Measurements from ENCODE around the gene MTCL1. TPM values are rescaled to one million over a fixed set of nuclear protein-coding genes. Genes with fewer than 3 reads are reported as not detected.
"Not testable (repeated sequence)": the region's sequence is repeated elsewhere in the genome, so short reads cannot be mapped to it uniquely, and the experiment has no call there.

MTCL1 gene
- total RNA-seq, 1 experiment from 2014 or later = 21.1 TPM

DNA sequence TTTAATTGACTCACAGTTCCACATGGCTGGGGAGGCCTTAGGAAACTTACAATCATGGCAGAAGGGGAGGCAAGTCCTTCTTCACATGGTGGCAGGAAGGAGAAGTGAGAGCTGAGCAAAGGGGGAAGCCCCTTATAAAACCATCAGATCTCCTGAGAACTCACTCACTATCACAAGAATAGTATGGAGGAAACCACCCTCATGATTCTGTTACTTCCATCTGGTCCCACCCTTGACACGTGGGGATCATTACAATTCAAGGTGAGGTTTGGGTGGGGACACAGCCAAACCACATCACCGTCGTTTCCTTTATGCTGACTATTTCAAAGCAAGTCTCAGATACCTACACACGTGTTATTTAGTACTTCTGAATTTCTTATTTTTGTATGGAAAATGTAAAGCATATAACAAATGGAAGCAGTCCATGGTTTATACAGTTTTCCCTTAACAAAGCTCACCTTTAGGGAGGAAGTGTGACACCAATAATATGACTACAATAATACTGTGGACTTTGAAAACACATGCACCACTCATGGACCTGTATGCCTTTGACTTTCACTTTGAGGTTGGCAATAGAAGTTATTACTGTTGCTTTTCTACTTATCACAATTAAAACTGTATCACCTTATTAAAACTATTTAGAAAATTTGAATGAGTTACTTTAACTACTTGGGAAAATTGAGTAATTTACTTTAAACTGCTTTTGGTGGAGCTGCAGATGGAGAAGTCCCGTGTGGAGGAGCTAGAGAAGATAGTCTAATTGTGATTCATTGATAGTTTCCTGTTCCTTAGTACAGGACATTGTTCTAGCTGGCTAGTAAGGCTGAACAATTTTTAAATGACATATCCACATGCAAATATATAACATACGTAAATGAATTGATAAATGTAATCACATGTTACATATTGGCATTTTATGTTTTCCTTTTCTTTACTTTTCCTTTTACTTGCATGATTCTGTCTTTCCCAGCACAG lies 37.3 kb downstream of the MTCL1 start:
- DNase-seq (ENCODE audit: low spot score) = no peak

DNA sequence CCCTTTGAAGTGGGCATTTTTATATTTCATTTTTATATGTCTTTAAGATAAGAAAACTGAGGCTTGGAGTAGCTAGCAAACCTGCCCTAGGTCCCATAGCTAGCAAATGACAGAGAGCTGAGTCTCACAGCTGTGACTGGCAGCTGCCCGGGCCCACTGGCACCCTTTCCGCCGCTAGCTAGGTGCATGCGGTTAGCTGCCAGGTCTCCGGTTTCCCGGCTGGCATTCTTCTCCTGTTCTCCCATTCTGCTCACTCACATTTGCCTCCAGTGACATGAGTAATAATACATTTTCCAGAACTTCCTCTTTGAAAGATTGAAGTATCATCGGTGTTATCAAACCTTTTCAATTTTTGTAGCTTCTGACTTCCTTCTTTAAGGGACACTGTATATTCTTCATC lies 38.7 kb downstream of the MTCL1 start:
- DNase-seq (ENCODE audit: low spot score) = no peak

DNA sequence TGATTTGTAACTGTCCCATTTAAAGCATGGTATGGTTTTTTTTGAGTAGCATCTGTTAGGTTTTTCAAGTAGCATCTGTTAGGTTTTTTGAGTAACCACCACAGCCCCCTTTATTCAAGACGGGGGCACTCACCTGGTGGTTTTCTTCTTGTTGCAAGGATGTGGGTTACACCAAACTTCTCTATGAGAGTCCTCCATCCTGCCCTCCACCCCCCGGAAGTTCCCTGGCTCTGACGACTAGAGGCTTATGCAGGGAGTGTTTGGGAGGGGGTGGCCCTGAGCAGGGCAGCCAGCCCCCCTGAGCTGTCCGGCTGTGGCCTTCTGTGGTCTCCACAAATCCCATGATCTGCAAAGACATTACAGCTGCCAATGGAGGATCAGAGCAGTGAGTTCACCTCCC lies 39.3 kb downstream of the MTCL1 start:
- DNase-seq (ENCODE audit: low spot score) = no peak

DNA sequence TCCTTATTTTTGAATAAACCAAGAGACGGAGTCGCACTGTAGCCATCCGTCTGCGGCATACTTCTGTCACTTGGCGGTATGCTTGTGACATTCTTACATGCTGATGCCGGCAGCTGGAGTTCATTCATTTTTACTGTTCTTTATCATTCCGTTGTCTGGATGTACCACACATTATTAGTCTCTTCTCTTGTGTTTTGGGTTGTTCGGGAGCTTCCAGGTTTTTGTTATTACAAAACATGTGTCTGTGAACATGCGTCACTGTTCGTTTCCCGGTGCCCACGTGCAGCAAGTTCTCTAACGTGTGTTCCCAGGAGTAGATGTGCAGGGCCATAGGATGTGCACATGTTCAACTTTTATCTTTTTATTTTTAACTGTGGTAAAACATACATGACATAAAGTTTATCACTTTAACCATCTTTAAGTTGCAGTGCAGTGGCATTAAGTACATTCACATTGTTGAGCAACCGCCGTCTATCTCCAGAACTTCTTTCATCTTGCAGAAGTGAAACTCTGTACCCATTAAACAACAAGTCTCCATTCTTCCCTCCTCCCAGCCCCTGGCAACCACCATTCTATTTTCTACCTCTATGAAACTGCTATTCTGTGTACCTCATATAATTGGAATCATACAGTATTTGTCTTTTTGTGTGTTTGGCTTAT lies 40.1 kb downstream of the MTCL1 start:
- no peak for DNase-seq (ENCODE audit: low spot score)

DNA sequence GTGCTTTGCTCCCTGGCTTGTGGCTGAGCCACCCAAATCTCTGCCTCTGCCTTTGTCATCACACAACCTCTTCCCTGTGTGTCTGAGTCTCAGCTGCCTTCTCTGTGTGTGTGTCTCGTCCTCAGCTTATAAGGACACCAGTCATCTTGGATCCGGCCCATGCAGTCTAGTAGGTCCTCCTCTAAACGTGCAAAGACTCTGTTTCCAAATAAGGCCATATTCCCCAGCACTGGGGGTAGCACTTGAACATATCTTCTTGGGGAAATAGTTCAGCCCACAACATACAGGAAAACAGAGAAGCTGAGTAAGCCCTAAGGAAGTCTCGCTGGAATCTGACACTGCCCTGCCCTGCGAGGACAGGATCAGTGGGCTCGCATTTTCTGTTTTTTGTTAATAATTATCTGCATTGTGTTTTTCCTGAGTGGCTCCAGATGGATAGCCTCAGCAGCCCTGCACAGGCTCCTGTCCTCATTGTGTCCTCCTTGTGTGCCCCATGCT lies 42.1 kb downstream of the MTCL1 start:
- no peak for DNase-seq (ENCODE audit: low spot score)

DNA sequence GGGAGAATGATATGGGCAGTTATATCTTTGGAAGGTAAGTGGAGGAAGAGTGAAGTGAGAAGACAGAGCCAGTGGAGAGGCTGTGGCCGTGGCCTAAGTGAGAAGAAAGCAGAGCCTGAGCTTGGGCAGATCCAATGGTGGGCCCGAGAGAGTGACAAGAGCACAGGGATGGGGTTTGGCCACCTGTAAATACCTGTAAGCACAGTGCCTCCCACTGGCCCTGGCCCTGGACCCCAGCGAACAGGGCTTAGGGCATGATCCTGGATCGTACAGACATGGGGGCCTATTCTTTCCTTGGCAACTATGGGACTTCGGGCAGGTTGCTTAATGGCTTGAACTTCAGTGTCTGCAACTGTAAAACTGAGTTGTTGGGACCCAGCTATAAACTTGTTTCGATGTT lies 44.1 kb downstream of the MTCL1 start:
- DNase-seq (ENCODE audit: low spot score) = no peak

DNA sequence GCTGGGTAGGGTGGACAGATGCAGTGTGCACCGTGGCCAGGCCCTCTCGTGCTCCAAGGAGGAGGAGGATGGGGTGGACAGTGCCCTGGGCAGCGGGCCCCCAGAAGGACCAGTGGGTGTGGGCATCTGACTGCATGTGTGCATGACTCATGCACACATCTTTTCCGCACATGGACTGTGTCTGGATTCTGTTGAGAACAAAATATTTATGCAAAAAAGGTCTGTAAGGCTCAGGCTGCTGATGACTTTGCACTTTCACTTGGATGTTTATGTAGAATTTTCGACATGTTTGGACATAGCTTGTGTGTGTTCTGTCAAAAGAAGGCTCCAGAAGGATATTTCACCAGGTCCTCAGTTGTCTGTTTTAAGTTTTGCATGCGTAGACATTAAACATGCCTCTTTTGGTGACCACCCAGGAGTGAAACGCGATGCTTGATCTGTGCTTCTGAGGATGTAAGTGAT lies 45.6 kb downstream of the MTCL1 start:
- no peak for DNase-seq (ENCODE audit: low spot score)

DNA sequence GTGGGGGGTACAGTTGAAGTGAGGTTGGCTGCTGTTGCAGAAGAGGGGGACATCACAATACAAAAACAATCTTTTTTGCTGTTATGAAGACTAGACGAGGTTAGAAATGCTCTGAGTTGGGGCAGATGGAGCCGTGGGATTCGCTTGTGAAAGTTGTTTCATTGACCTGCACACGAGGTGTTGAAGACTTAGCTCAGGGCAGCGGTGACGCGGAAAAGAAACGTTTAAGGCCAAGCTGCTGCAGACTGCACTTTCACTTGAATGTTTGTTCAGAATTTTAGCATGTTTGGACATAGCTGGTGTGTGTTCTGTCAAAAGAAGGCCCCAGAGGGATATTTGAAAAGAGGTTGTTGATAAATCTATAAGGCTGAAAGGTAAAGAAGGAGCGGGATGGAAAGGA lies 46.3 kb downstream of the MTCL1 start:
- DNase-seq (ENCODE audit: low spot score) = no peak

DNA sequence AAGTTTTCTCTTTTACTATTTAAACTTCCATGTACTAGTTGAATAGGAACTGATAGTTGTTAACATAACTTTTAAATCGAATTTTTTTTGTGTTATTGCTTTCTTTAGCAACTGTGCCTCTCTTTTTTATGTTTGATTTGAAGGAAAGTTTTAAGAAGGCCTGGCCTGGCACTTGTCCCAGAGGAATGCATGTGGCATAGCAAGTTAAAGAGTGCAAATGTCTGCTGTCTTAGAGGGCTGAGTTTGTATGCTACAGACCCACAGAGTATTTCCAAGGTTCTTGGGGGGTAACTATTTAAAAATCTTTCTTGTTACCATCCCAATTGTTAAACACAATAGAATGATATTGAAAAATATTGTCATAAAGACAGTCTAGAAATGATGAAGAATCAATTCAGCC lies 47.0 kb downstream of the MTCL1 start:
- no peak for DNase-seq (ENCODE audit: low spot score)

DNA sequence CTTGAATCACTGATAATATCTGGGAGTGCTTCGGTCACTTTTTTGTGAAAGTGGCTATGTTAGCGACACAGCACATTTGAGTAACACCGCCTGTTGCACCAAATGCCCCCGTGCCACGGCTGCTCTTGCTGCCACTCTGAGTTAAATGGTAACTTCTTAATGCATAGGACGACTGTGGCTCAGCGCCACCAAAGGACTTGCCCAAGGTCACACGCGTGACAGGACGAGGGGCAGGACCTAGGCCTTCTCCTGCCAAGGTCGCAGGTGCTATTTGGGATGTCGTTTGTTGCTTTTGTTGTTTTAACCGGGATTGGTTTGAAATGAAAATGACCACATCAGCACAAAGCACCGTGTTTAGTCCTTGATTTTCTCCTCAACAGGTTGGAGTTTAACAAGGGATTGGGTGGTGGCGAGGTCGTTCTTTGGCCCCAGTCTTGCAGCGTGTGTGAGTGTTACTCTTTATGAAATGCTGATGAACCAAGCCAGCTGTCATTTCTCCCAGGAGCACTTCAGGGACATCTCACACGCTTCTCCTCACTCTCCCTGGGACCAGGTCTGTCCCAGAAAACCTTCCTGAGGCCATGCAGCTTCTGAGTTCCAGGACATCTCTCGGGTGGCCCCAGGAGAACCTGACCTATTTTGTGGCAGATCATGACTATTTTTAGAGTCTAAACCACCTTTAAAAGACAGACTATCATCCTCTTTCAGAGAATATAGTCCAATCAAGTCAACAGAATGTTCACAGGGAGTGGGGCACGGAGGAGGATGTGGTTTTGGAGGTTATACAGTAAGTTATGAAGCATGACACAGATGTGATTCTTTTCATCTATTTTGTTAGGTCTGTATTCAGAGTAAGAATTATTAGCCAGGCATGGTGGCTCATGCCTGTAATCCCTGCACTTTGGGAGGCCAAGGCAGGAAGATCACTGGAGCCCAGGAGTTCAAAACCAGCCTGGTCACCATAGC lies 49.9 kb downstream of the MTCL1 start:
- no peak for DNase-seq (ENCODE audit: low spot score)

DNA sequence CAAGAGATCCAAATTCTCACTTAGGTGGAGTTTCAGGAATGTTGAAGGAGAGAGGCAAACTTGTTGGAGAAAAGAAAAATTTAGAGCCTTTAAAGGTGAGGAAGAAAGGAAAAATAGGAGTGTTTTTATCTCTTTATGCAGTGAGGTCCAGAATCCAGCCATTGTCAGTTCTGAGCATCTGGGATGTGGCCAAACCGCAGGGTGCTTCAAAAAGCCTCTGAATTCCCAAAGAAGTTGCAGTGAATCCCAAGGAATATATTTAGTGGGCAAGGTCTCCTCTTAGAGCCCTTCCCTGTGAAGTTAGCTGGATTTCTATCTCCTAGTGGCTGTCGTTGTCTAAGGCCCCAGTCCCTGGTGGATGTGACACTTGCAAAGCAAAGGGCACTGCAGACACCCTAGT lies 51.2 kb downstream of the MTCL1 start:
- DNase-seq (ENCODE audit: low spot score) = no peak

DNA sequence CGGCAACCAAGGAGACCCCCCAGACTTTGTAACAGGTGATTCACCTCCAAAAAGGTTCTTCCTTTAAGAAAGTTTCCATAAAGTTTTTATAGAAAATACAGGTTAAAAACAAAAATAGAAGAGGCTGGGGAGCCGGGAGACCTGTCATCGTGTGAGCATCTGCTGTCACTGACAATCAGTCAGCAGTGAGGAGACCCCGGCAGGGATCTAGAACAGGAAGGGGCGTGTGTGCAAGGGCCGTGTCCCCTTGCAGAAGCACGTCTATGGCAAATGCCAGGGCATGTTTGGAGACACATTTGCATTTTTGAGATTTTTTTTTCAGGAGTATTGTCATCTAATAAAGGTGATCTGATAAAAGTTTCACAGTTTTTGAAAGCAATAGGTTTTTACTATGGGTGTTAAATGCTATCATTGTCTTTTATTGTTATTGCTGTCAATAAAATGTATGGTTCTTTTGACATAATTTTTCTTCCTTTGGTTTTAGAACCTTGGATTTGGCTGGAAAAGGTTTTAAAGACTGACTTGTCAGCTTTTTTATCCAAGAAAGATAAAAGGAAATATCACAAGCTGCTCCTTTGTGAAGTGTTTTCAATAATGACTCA lies 52.1 kb downstream of the MTCL1 start:
- no peak for DNase-seq (ENCODE audit: low spot score)

DNA sequence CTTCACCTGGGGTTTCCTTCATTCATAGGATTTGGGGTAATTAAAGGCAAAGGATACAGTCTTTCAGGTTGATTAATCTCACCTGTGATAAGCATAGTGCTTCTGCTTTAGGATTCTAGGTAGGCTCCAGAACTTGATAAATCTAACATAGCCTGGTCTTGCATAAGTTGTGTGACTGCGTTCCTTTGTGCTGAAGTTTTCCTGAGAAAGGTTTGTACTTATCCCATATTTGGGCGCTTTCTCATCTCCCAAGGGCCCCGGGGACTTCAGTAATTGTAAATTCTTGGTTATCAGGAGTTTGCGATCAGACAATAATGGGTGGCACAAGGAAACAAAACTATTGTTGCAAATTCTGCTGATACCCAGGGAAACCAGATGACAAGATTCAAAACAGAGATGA lies 53.1 kb downstream of the MTCL1 start:
- no peak for DNase-seq (ENCODE audit: low spot score)

DNA sequence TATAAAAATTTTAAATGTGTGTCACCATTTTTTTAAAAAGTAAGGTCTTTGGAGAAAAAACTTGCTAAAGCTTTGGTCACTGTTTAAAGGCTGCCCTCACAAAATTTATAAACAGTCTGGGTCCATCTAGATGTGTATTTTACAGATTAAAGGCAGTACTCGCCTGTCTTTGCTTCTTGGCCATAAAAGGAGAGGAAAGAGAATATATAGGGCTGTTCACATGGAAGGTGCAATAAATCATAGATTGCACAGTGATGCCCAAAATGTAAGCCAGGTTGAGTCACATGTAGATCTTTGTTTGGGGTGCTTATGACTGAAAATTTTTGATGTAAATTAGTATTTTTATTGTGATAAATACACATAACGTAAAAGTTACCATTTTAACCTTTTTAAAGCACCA lies 55.6 kb downstream of the MTCL1 start:
- DNase-seq (ENCODE audit: low spot score) = no peak

DNA sequence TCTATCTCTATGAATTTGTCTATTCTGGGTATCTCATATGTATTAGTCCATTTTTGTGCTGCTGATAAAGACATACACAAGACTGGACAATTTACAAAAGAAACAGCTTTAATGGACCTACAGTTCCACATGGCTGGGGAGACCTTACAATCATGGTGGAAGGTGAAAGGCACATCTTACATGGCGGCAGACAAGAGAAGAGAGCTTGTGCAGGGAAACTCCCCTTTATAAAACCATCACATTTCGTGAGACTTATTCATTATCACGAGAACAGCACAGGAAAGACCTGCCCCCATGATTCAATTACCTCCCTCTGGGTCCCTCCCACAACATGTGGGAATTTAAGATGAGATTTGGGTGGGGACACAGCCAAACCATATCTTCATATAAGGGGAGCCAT lies 56.2 kb downstream of the MTCL1 start:
- DNase-seq (ENCODE audit: low spot score) = not testable (repeated sequence)

DNA sequence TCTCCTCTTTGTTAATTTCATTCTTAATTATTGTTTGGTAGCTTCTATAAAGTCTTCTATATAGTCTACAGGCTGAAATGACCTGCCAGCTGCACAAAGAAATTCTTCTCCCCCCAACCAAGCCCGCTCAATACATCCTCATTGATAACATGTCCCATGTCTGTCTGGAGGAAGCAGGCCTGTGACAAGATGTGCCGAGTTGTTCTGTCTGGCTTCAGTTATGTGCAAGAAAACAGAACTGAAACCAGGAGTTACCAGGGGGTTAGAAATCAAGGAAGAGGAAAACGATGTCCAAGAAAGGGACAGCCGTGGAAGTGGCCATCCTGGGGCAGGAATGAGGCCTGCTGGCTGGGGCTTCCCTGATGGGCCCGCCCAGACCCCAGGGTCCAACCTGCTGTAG lies 57.6 kb downstream of the MTCL1 start:
- DNase-seq (ENCODE audit: low spot score) = no peak

DNA sequence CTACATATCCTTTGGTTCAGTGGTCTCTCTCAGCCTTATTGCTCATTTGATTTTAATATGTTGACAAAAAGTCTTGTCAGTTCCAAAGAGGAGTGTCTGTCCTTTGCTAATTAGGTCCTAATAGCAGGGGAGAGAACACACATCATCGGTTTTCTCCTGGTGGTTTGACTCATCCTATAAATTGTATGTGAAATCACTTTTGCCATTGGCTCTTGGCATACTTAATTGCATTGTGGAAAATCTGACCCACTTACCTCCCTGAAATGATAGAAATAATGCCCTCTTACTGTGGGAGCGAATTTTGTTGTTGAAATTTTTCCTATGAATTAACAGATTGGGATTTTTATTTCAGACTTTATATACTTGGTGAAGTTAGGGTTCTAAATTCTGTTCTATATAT lies 58.3 kb downstream of the MTCL1 start:
- no peak for DNase-seq (ENCODE audit: low spot score)

DNA sequence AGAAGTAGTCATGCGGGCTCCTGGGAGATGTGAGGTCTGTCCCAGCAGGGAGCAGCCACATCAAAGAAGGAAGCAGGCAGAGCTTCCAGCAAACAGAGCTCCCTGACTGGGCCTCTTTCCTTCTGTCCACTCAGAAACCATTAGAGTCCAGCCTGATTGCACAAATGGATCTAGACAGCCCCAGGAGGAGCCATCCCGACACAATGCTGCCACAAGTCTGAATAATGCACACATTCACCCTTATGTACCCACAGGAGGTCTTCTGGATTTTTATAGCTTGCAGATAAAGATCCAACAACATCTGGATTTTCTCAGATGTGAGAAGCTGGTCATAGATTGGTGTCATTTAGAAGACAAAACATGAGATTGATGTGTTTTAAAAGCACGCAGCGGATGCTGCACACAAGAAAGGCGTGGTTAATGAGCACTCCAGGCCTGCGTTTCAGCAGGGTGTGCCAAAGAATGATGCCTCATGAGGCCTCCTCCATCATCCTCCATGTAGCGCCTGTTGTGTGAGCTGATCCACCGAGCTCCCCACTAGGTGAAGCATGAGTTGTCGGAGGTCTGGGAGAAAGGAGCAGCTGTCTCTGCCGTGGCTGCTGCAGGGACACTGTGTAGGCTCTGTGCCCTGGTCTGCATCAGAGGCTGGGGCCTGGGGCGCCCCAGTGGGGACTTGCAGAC lies 60.6 kb downstream of the MTCL1 start:
- DNase-seq (ENCODE audit: low spot score) = no peak

DNA sequence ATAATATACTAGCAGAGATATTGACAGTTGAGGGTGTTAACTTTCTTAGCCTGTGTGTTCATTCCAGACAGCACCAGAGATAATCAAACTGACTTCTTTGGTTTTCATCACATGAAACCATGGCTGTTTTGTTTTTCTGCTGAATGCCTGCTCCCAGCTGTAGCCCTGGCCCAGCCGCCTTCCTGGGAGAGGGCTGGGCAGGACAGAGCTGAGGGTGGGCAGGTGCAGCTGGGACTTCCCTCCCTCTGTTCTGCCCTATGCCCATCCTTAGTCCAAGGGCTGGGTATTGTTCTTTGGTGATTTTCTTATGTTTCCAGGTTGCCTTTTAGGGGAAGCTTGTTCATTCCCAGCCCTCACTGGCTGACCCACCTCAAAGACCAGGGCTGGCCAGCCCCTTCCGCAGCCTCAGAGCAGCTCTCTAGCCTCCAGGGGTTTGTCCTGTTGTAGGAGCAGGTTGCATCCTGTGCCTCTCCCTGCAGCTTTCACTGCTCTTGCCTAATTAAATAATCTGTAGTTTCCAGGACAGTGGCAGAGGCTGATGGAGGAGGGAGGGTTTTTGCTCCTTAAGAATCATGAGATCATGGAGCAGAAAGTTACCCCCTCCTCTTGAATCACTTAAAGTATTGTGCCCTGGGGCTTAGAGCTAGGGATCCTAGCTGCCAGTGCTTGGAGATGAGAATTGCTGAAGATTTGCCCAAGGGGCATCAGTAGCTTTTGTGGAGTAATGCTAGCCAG lies 61.4 kb downstream of the MTCL1 start:
- DNase-seq (ENCODE audit: low spot score) = no peak

DNA sequence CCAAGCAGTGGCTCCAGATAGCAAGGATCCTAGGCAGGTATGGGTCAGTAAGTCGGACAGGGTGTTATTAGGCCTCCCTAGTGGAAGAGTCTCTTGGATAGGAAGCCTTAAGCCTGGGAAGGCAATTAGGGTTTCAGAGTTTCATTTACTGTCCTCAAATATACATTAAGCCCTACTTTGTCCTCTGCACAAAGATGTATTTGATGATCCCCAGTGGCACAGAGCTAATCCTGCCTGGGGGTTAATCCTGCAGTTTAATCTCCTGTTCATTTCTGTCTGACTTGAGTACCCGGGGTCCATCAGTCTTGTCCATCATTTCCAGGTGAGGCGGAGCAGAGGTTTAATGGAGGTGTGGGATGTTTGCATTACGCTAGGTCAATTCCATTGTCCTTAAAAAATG lies 62.0 kb downstream of the MTCL1 start:
- no peak for DNase-seq (ENCODE audit: low spot score)
